Transverse colon (tissue), 3 donors: ENCODE measurements around the gene FLYWCH2.

Source experiments
- CTCF ChIP-seq, 5 experiments: fragments of 200-600 bp in 3 of 5; fragments of 450-650 bp in 2 of 5; sonication (generic) in 3 of 5; IDR thresholded peaks; 1 replicate in 2 of 5; 2 replicates in 3 of 5; pipeline ENCODE4 v1.5.1; 2016 to 2017; ENCODE audit warnings: antibody characterized with exemption in 5 of 5, inconsistent platforms in 3 of 5, mild to moderate bottlenecking in 2 of 5, moderate library complexity in 1 of 5
- POLR2A ChIP-seq: fragments of 450-650 bp; IDR thresholded peaks from one replicate; pipeline ENCODE4 v1.6.1; 2016; ENCODE audit warnings: antibody characterized with exemption, mild to moderate bottlenecking, moderate library complexity

GRCh38 chr16:2856061-2856670, 26.8 kb upstream of the FLYWCH2 start:
- TF ChIP-seq CTCF (IDR thresholded peaks at IDR 0.05) (no peak), POLR2A (no peak)
